ENCODE results near the gene ALDH1B1. TPM values are rescaled to one million over a fixed set of nuclear protein-coding genes. Genes with fewer than 3 reads are reported as not detected.

Gene ALDH1B1
- total RNA-seq, 2 experiments from 2014 or later, result 0.19 to 0.20 TPM

DNA sequence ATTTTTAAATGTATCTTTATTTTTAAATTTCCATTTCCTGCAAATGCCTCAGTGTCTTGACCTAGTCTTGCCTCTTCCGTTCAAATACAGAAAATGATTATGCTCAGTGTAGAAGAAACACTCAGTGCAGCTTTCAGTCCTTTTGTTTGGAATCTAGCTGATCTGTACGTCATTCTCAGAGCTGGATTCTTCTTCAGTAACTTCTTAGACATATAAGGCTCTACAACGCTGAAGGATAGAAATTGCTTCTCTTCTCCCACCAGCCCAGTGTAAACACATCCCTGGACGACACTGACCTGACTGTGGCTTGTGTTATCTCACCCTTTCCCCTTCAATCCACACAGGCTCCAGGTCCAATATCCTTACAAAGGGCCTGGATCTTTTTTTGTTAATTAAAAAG lies 3.2 kb upstream of the ALDH1B1 start:
- Mint-ChIP-seq H3K4me3 (no peak overlapping the region), H3K4me1 (ENCODE audit: low read depth) (peaks cover 15% of the 10 kb centered on the region), H3K36me3 (ENCODE audit: low read depth) (peaks cover 5% of the 10 kb centered on the region), H3K27me3 (peaks cover 5% of the 10 kb centered on the region), H3K27ac (no peak overlapping the region), H3K9me3 (no peaks in the 10 kb centered on the region)
- TF ChIP-seq, protein P1, sequence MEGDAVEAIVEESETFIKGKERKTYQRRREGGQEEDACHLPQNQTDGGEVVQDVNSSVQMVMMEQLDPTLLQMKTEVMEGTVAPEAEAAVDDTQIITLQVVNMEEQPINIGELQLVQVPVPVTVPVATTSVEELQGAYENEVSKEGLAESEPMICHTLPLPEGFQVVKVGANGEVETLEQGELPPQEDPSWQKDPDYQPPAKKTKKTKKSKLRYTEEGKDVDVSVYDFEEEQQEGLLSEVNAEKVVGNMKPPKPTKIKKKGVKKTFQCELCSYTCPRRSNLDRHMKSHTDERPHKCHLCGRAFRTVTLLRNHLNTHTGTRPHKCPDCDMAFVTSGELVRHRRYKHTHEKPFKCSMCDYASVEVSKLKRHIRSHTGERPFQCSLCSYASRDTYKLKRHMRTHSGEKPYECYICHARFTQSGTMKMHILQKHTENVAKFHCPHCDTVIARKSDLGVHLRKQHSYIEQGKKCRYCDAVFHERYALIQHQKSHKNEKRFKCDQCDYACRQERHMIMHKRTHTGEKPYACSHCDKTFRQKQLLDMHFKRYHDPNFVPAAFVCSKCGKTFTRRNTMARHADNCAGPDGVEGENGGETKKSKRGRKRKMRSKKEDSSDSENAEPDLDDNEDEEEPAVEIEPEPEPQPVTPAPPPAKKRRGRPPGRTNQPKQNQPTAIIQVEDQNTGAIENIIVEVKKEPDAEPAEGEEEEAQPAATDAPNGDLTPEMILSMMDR (IDR thresholded peaks at IDR 0.05), result no peak
- peaks cover 0 to 6% of the 10 kb centered on the region in 2 experiments for H3K9me3 ChIP-seq (ENCODE audit: control insufficient read depth in 1 of 2, insufficient read depth in 1 of 2, low read length in 2 of 2)
- no peak overlapping the region for H3K27ac ChIP-seq (ENCODE audit: low read depth in 1 of 2, low read length in 2 of 2)
- H3K27me3 ChIP-seq (ENCODE audit: control insufficient read depth in 1 of 2, insufficient read depth in 2 of 2, low read length in 2 of 2), result peaks cover 0 to 3% of the 10 kb centered on the region in 2 experiments
- H3K4me1 ChIP-seq (ENCODE audit: insufficient read depth, low read length), result peaks cover 13% of the 10 kb centered on the region
- CTCF ChIA-PET, result no interaction called here
- intact Hi-C loops (cut with DNase I, micrococcal nuclease), result no loop called here
- POLR2A ChIA-PET, result no interaction called here
- ATAC-seq (ENCODE audit: poor library complexity) (no peak), DNase-seq (no peak)
- H3K36me3 ChIP-seq (ENCODE audit: insufficient read depth, low read length), result no peaks in the 10 kb centered on the region
- no peak overlapping the region for H3K4me3 ChIP-seq (ENCODE audit: low read length)

DNA sequence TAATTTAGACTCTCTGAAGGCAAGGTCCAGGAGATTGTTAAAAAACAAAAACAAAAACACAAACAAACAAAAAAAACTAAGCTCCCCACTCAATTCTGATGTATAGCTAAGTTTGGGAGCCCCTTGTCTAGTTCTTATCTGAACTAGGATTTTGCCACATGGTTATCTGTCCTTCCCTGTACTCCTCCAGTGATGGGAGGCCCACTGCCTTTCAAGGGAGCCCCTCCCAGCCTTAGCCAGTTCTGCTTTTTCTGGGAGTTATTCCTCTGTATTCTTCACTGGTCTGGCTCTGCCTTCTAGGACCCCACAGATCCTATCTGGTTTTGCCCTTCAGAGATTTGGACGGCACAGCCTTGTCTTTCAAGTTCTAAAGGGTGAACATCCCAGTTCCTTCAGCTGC lies 2.1 kb upstream of the ALDH1B1 start:
- intact Hi-C loops (cut with DNase I, micrococcal nuclease), result no loop called here
- Histone ChIP-seq H3K9me3 (ENCODE audit: control insufficient read depth in 1 of 2, insufficient read depth in 1 of 2, low read length in 2 of 2) (peaks cover 0 to under 1% of the 10 kb centered on the region in 2 experiments), H3K36me3 (ENCODE audit: insufficient read depth, low read length) (no peaks in the 10 kb centered on the region), H3K27ac (ENCODE audit: low read depth in 1 of 2, low read length in 2 of 2) (no peak overlapping the region), H3K4me3 (ENCODE audit: low read length) (no peak overlapping the region), H3K4me1 (ENCODE audit: insufficient read depth, low read length) (peaks cover 16% of the 10 kb centered on the region), H3K27me3 (ENCODE audit: control insufficient read depth in 1 of 2, insufficient read depth in 2 of 2, low read length in 2 of 2) (no peaks in the 10 kb centered on the region)
- TF ChIP-seq, protein P1 (IDR thresholded peaks at IDR 0.05), result no peak
- ChIA-PET POLR2A (no interaction called here), CTCF (no interaction called here)
- ATAC-seq (ENCODE audit: poor library complexity), result no peak
- Mint-ChIP-seq H3K27ac (no peak overlapping the region), H3K27me3 (peaks cover 5% of the 10 kb centered on the region), H3K9me3 (no peaks in the 10 kb centered on the region), H3K4me1 (ENCODE audit: low read depth) (peaks cover 15% of the 10 kb centered on the region), H3K36me3 (ENCODE audit: low read depth) (peaks cover 10% of the 10 kb centered on the region), H3K4me3 (peak overlapping the region; percentile 13)
- DNase-seq, result no peak

DNA sequence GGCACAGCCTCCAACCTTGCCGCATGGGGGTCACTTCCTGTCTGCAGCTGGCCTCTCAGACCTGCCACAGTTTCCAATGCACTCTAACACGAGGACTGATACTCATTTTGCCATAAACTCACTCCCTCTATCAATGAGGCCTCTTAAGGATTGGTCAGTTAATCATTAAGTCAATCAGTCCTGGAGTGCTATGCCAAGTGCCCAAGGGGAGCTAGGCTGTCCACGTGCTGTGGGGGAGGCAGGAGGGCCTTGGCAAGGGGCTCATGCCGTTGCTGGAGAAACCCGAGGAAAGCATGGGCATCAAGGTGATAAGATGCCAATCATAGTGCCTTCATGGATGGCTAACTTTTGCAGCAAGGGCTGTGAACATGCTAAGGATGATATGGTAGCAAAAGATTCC lies 1.7 kb upstream of the ALDH1B1 start:
- Histone ChIP-seq H3K4me1 (ENCODE audit: insufficient read depth, low read length) (peaks cover 16% of the 10 kb centered on the region), H3K9me3 (ENCODE audit: control insufficient read depth in 1 of 2, insufficient read depth in 1 of 2, low read length in 2 of 2) (peaks cover 0 to 5% of the 10 kb centered on the region in 2 experiments), H3K27ac (ENCODE audit: low read depth in 1 of 2, low read length in 2 of 2) (no peak overlapping the region), H3K4me3 (ENCODE audit: low read length) (no peak overlapping the region), H3K27me3 (ENCODE audit: control insufficient read depth in 1 of 2, insufficient read depth in 2 of 2, low read length in 2 of 2) (no peaks in the 10 kb centered on the region), H3K36me3 (ENCODE audit: insufficient read depth, low read length) (peaks cover 1% of the 10 kb centered on the region)
- DNase-seq (no peak), ATAC-seq (ENCODE audit: poor library complexity) (no peak)
- H3K36me3 Mint-ChIP-seq (ENCODE audit: low read depth), result peaks cover 14% of the 10 kb centered on the region
- POLR2A ChIA-PET, result no interaction called here
- CTCF ChIA-PET, result no interaction called here
- peaks cover 15% of the 10 kb centered on the region for H3K4me1 Mint-ChIP-seq (ENCODE audit: low read depth)
- no peaks in the 10 kb centered on the region for H3K9me3 Mint-ChIP-seq
- peaks cover 5% of the 10 kb centered on the region for H3K27me3 Mint-ChIP-seq
- intact Hi-C loops (cut with DNase I, micrococcal nuclease), result no loop called here
- TF ChIP-seq, protein P1 (IDR thresholded peaks at IDR 0.05), result no peak
- peak overlapping the region; percentile 52 for H3K4me3 Mint-ChIP-seq
- no peak overlapping the region for H3K27ac Mint-ChIP-seq

Measured in CD4-positive, alpha-beta T cell (primary cell).